Activated CD4-positive, alpha-beta T cell treated with anti-CD3 and anti-CD28 coated beads for 1 hour (primary cell): ENCODE results near the gene EDA.
"Not testable (repeated sequence)": the region's sequence is repeated elsewhere in the genome, so short reads cannot be mapped to it uniquely, and the experiment has no call there.

Source experiments
- DNase-seq: peaks from one replicate; pipeline ENCODE4 v3.0.0-alpha.2; 2020

The EDA gene

DNA sequence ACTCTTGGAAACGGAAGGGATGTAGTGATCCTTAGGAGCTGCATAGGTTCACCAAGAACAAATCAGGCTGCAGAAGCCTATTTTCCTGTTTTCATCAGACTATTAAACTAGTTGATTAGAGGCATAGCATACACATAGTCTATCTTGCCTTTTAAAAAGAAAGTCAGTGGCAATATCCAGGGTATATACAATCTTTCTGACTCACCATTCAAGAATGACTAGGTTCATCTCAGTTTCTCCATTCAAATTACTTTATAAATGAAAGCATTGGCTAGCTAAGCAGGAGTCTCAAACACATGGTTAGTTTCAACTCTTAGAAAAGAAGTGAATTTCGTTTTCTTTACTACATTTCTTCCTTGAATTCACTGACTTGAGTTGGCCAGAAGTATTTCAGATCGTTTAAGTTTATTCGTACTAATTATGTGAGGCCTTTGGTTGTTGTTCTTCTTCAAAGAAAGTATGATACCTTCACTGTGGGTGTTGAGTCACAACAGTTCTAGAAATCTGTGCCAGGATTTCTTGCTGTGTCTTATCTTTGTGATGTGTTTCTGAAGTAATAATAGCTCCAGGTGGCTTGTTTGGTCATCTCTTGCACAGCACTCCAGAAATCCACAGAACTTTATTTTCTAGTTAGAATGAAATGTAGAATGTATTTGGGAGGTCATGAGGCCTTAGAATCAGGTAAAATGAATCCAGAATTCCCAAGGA, 345.6 kb downstream of the EDA start:
- DNase-seq, result no peak

GRCh38 chrX:69968950-69969349, 353.0 kb downstream of the EDA start:
- DNase-seq, result no peak

DNA sequence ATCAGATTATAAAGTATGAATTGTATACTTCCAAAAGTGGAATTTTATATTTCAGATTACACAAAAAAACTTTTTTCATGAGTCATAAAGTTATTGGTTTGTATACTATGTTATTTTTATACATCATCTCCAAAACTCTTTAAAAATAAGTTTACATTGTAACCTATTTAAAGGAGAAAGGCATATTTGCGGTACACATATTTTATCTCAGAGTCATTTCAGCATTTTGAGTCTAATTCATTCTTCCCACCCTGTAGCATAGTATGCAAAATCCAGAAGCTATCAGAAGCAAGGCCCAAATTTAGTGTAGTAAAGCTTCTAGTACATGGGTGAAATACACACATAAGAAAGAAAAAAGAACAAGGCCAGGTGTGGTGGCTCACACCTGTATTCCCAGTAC, 353.5 kb downstream of the EDA start:
- DNase-seq, result no peak

GRCh38 chrX:69987691-69988090, 371.8 kb downstream of the EDA start:
- no peak for DNase-seq

DNA sequence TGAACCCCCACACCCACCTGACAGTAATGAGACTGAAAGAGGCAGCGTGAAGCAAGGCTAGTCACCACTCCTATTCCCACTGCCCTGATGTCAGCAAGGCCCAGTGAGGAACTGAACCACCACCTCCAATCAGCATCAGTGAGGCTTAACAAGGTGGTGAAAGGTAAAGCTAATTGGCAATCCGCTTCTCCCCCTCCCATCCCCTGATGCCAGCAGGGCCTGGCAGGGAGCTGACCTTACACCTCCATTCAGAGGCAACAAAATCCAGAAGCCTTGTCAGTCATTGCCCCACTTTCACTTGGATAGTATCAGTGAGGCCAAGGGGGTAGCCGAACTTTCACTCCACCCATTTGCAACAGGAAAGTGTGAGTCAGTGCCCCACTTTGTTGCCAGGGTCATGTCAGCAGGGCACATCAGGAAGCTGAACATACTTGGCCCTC, 373.1 kb downstream of the EDA start:
- DNase-seq, result no peak

GRCh38 chrX:69991685-69992084, 375.8 kb downstream of the EDA start:
- no peak for DNase-seq

GRCh38 chrX:69993494-69993893, 377.6 kb downstream of the EDA start:
- no peak for DNase-seq

GRCh38 chrX:69995362-69996112, 379.6 kb downstream of the EDA start:
- no peak for DNase-seq

GRCh38 chrX:69996113-69996468, 380.2 kb downstream of the EDA start:
- no peak for DNase-seq

- DNase-seq, result not testable (repeated sequence)
Observed at GRCh38 chrX:69998299-69998698, 382.4 kb downstream of the EDA start.

DNA sequence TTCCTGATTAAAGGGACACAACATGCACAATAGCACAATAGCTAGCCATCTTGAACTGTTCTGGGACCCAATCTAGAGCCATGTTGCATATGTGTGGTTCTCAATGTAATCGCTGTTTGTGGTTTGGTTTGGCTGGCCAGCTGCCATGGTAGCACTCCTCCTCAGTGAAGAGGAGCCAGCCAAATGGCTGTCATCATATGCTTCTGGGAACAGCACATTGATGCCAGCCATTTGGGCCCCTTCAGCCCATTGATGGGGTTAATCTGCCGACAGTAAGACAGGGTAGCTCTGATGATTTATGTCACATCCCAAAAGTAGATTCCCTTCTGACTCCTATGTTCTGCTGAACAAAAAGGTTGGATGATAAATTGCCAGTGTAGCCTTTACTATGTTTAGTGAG, 385.4 kb downstream of the EDA start:
- DNase-seq, result no peak

- DNase-seq, result no peak
Observed at GRCh38 chrX:70001708-70002341, 385.9 kb downstream of the EDA start.

- DNase-seq, result no peak
Observed at GRCh38 chrX:70007946-70008345, 392.0 kb downstream of the EDA start.

DNA sequence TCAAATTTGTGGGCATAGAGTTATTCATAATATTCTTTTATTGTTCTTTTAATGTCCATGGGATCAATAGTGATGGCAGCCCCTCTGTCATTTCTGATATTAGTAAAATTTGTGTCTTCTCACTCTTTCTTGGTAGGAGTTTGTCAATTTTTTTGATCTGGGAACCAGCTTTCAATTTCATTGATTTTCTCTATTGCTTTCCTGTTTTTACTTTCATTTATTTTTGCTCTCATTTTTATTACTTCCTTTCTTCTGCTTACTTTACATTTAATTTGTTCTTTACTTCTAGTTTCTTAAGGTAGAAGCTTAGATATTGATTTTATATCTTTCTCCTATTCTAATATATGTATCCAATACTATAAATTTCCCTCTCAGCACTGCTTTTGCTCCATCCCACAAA, 393.1 kb downstream of the EDA start:
- no peak for DNase-seq

DNA sequence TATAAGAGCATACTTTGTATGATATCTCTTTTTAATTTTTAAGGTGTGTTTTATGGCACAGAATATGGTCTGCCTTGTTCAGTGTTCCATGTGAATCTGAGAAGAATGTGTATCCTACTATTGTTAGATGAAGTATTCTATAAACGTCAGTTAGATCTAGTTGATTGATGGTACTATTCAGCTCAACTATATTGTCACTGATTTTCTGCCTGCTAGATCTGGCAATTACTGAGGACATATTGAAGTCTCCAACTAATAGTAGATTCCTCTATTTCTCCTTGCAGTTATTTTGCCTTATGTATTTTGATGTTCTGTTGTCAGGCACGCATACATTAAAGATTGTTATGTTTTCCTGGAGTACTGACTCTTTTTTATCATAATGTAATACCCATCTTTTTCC, 394.1 kb downstream of the EDA start:
- no peak for DNase-seq

DNA sequence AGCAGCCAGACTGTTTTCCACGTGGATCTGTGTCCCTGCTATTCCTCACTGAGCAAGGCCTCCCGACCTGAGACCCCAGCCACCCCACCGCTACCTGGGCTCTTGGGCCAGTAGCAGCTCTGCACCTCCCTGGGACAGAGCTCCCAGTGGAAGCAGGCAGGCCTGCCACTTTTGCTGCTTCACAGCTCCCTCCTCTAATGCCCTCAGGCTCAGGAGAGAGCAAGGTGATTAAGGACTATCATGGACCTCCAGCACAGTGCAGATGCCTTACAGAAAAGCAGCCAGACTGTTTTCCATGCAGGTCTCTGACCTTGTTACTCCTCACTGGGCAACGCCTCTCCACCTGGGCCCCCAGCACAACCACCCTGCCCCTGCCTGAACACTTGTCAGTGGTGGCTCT, 396.8 kb downstream of the EDA start:
- DNase-seq, result no peak

DNA sequence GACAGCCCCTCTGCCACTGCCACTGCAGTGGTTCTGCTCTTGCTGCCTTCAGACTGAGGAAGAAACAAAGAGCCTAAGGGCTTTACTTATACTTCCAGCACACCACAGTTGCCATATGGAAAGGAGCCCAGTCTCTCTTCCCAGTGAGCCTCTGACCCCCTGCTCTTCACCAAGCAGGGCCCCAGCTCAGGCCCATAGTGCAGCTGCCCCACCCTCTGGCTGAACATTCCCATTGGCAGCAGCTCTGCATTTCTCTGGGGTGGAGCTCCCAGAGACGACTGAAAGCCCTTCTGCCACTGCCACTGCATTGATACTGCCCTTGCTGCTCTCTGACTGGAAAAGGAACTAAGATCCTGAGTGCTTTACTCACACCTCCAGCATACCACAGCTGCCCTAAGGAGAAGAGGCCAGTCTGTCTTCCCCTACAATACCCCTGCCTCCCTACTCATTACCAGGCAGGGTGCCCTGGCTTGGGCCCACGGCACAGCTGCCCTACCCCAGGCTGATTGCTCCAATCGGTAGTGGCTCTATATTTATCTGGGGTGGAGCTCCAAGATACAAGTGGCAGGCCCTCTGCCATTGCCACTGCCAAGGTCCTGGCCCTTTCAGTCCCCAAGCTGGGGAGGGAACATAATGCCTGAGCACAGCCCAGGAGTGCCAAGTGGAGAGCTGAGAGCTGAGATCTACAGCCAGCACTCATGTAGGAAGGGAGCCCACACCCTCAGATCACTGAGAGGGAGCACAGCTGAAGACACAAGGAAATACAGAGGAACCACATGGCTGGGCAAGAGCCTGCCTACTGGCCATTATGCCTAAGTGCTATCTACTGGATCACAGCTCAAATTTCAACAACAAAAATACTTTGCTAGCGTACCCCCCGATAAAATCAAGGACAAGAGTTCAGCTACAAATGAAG, 397.8 kb downstream of the EDA start:
- DNase-seq, result no peak

GRCh38 chrX:70016513-70016912, 400.6 kb downstream of the EDA start:
- no peak for DNase-seq

DNA sequence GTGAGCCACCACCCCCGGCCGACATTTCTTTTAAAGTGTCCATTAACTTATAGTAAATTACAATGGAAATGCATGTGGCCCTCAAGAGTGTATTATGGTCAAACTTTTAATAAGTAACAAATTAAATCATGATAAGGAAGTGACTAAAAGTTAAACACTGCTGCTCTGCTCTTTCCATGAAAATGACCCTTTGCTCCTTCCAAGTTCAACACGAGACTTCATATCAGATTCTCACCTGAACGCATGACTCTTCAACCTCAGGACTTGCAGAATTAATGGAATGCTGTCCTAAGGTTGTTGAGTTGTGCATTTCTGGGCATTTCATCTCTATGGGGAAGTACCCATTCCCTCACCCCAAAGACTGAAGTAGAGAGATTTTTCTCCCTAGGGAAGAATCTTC, 406.7 kb downstream of the EDA start:
- DNase-seq, result no peak

DNA sequence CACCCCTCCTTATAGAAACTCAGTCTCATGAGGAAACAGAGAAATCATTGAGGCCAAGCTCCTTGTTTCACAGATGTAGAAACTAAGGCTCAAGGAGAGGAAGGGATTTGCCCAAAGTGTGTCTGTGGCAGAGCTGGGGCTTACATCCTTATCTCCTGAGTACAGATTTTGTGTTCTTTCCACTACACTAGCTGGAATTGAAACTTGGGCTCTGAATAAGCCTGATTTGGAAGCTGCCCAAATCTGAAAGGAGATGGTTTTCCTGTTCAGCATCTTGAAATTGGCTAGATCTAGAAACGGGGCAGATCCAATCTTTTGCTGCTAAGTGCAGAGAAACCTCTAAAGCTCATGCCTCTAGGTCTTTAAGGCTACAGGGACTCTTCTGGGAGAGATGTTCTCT, 409.6 kb downstream of the EDA start:
- no peak for DNase-seq

DNA sequence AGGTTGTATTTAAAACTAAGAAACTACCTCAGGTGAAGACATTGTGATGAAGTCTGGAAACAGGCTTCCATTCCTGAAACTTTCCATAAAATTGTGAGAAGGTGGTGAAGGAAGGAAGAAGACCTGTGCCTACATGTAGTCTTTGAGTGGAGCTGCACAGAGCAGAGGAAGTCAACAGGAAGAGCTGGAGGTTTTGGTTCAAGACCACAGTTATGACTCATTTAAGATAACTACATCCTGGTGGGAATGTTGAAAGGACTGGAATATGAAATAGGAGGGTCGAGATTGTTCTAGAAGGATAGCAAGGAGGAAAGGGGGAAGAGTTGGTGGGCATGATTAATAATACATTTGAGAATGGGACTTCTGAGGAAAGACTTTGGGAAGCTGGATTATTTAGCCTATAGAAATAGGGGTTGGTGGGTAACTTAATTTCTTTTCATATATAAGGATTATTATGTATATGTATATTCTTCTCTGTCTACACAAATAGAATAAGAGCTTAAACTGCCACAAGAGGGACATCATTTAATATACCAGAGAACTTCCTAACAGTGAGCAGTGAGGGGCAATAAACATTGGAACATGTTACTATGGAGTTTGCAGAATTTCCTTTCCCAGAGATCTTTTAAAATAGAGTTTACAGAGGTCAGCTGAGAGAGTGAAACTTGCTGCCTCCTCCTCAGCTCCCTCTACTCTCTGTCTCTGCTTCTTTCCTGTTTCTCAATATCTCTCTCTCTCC, 410.4 kb downstream of the EDA start:
- DNase-seq, result no peak

DNA sequence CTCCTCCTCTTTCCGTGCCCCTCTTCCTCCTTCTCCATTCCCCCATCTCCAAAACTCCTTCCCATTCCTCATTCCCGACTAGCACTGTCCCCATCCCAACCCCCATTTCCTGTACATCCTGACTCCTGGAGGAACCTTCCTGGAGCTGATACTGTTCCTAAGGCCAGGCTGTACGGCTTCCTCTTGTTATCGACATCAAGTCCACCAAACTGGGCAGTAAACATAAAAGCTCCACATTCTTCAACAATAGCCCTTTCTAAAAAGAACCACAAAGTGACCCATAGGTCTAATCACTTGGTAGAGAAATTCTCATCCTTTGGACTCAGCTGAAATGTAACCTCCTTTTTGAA, 410.9 kb downstream of the EDA start:
- no peak for DNase-seq

DNA sequence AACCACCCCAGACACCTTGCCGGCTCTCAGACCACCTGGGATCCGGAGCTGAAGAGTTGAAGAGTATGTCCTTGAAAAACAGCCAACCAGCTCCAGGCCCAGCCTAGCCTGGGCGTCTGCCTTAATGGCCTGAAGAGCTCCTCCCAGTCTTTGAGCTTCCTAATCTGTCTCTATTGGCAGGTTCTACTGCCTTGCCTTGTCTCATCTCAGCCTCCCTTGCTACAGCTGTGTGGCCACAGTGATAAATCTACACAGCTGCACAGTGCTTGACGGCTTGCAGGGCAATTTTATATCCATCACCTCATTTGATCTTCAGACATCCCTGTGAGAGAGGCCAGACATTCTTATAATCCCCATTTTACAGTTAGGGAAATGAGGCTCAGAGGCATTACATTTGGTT, 413.9 kb downstream of the EDA start:
- no peak for DNase-seq
